CD4-positive, alpha-beta memory T cell (primary cell): ENCODE results near the gene TRIOBP. TPM values are rescaled to one million over a fixed set of nuclear protein-coding genes. Genes with fewer than 3 reads are reported as not detected.
"Not testable (repeated sequence)": the region's sequence is repeated elsewhere in the genome, so short reads cannot be mapped to it uniquely, and the experiment has no call there.

Experiments
- CTCF ChIA-PET: fragments of 350-600 bp; sonication (Branson Sonifier 250); formaldehyde crosslinking; loops from one replicate; lab custom pipeline; 2021; ENCODE audit warnings: inconsistent platforms; ENCODE audit not compliant: partially characterized antibody; lab: Charles Lee
- POLR2A ChIA-PET: fragments of 350-600 bp; sonication (Branson Sonifier 250); formaldehyde crosslinking; loops from one replicate; lab custom pipeline; 2021; ENCODE audit not compliant: partially characterized antibody; lab: Charles Lee
- DNase-seq, 5 donors: peaks; one replicate each; pipeline versions ENCODE4 v3.0.0 to v3.0.0-alpha.2; 2020 to 2022; ENCODE audit warnings: mixed read lengths in 1 of 5
- H3K27ac ChIP-seq: one replicate; pipeline ENCODE4 v1.7.0; 2013; ENCODE audit warnings: low read depth, low read length
- H3K27me3 ChIP-seq: 2 replicates; pipeline ENCODE4 v1.7.0; 2013; ENCODE audit warnings: mild to moderate bottlenecking, low read length, moderate library complexity; ENCODE audit not compliant: insufficient read depth
- H3K36me3 ChIP-seq: 2 replicates; pipeline ENCODE4 v1.7.0; 2013; ENCODE audit warnings: mild to moderate bottlenecking, low read length, moderate library complexity; ENCODE audit not compliant: insufficient read depth
- H3K4me1 ChIP-seq: 2 replicates; pipeline ENCODE4 v1.7.0; 2013; ENCODE audit warnings: mild to moderate bottlenecking, low read length, moderate library complexity; ENCODE audit not compliant: insufficient read depth
- H3K4me3 ChIP-seq, 2 donors: one replicate each; pipeline ENCODE4 v1.7.0; 2013; ENCODE audit warnings: low read length in 2 of 2, mild to moderate bottlenecking in 1 of 2
- H3K9me3 ChIP-seq, 2 donors: one replicate each; pipeline ENCODE4 v1.7.0; 2013; ENCODE audit warnings: low read length in 2 of 2, control low read depth in 1 of 2; ENCODE audit not compliant: control insufficient read depth in 1 of 2
- H3K27ac Mint-ChIP-seq, 7 donors: one replicate each; pipeline ENCODE4 v1.8.0; 2020 to 2021; ENCODE audit warnings: mixed read lengths in 7 of 7, mild to moderate bottlenecking in 6 of 7, inconsistent platforms in 3 of 7, moderate library complexity in 3 of 7
- H3K27me3 Mint-ChIP-seq, 2 donors: one replicate each; pipeline ENCODE4 v1.8.0; 2020 to 2021; ENCODE audit warnings: mixed read lengths in 2 of 2
- H3K36me3 Mint-ChIP-seq, 2 donors: one replicate each; pipeline ENCODE4 v1.8.0; 2020 to 2021; ENCODE audit warnings: mixed read lengths in 2 of 2, inconsistent platforms in 1 of 2, mild to moderate bottlenecking in 1 of 2
- H3K4me1 Mint-ChIP-seq, 4 donors: one replicate each; pipeline ENCODE4 v1.8.0; 2020 to 2021; ENCODE audit warnings: mixed read lengths in 4 of 4, mild to moderate bottlenecking in 1 of 4
- H3K4me3 Mint-ChIP-seq, 8 donors: one replicate each; pipeline ENCODE4 v1.8.0; 2020 to 2021; ENCODE audit warnings: mixed read lengths in 8 of 8, mild to moderate bottlenecking in 7 of 8, moderate library complexity in 6 of 8, inconsistent platforms in 3 of 8
- H3K9me3 Mint-ChIP-seq, 8 donors: one replicate each; pipeline ENCODE4 v1.8.0; 2020 to 2021; ENCODE audit warnings: mixed read lengths in 8 of 8, mild to moderate bottlenecking in 5 of 8, inconsistent platforms in 3 of 8, moderate library complexity in 1 of 8
- intact Hi-C: fragments of 100-400 bp; cut with micrococcal nuclease; formaldehyde crosslinking; loops from one replicate; pipeline ENCODE4 v1.15.1; 2023
- polyA plus RNA-seq, 2 donors: library from polyadenylated mRNA; unstranded; fragments of 300-500 nt; fragmentation: Illumina TruSeq; gene quantifications; one replicate each; pipeline ENCODE4 v1.2.3, GENCODE V29; 2021
- total RNA-seq, 2 experiments: library from RNA; stranded (reverse); gene quantifications; one replicate each; pipeline ENCODE4 v1.2.3, GENCODE V29; 2021

Gene TRIOBP
- total and polyA plus RNA-seq, 4 experiments from 2014 or later: 9.2 to 26.1 (median 19.4) TPM

DNA sequence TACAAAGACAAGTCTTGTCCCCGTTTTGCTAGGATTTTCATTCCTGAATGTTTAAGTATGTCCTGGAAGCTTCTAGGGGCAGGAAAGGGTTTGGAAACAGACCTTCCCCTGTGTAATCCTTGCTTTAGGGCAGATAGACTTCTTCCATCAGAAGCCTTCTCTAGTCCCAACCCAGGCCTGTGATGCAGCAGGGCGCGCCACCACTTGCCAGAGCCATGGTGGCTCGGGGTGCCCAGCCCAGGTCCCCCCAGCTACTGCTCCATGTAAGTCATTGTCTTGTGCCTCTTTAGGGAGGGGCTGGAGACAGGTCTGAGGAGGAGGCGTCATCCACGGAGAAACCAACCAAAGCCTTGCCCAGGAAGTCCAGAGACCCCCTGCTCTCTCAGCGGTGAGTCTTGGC is 6.4 kb upstream of the TRIOBP start:
- H3K36me3 ChIP-seq: peaks cover 49% of the 10 kb centered on the region
- H3K9me3 ChIP-seq: no peaks in the 10 kb centered on the region
- no peak for DNase-seq
- Mint-ChIP-seq H3K9me3 (no peaks in the 10 kb centered on the region), H3K36me3 (peaks cover 34 to 59% of the 10 kb centered on the region in 2 donors), H3K27me3 (no peaks in the 10 kb centered on the region), H3K27ac (no peak overlapping the region), H3K4me1 (peaks cover 13 to 30% (median 20%) of the 10 kb centered on the region in 4 donors), H3K4me3 (peak overlapping the region in 1 of 8 donors; percentile 43)
- ChIA-PET CTCF (interaction anchor here (22.7 kb wide), 1 partner anchor 52 kb away, joined by 558 read pairs; the partner anchor contains the start of gene SH3BP1), POLR2A (no interaction called here)
- peaks cover 19% of the 10 kb centered on the region for H3K4me1 ChIP-seq
- no peak overlapping the region for H3K4me3 ChIP-seq
- no peaks in the 10 kb centered on the region for H3K27me3 ChIP-seq
- intact Hi-C loops: no loop called here
- H3K27ac ChIP-seq: no peak overlapping the region

DNA sequence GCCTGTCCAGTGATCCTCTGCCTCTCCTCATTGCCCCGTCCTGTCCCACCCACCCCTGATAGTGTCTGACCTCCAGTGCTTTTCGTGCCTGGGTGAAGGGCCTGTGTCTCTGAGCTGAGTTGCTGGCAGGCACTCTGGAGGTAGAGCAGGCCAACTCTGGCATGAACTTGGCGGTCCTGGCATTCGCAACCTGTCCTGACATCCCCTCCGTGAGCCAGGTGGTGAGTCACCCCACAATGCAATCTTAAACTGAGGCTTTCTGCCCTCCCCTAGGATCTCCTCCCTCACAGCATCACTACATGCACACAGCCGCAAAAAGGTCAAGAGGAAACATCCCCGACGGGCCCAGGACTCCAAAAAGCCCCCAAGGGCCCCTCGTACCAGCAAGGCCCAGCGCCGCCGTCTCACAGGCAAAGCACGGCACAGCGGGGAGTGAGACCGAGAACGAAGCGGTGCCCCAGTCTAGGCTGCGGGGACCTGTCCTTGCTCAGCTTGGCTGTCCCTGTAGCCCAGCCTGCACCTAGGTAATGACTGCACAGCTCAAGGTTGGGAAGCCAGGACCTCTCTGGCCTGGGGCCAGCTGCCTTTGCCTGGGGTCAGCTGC is 5.8 kb upstream of the TRIOBP start:
- H3K36me3 ChIP-seq: peaks cover 49% of the 10 kb centered on the region
- H3K36me3 Mint-ChIP-seq: peaks cover 38 to 60% of the 10 kb centered on the region in 2 donors
- POLR2A ChIA-PET: no interaction called here

DNA sequence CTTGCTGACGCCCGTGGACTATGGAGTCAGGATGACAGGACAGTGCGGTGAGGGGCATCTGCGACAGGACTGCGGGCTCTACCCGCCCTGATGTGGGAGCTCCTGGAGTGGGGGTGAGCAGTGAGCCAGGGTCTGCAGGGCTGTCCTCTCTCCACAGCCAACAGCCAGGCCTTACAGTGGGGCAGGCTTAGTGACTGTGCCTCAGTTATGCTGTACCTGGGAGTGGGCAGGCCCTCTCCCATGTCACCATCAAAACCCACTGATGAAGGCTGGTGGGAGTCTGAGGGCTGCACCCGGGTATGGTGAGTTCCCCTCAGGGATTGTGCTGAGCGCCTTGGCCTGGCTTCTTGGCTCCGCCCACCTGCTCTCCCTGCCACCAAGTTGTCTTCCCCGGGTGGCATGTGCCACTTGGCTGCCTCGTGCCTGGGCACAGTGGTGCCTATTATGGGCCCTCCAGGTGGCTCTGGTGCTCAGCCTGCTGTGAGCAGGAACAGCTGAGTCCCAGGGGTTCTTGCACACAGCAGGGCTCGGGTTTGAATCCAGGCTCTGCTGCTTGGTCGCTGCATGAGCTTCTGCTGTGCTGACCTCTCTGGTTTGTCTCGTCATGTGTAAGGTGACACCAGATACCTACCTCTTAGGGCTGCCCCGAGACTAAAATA is 4.1 kb upstream of the TRIOBP start:
- H3K36me3 ChIP-seq: peaks cover 49% of the 10 kb centered on the region
- intact Hi-C loops: no loop called here
- Mint-ChIP-seq H3K27me3 (no peaks in the 10 kb centered on the region), H3K27ac (peak overlapping the region in 1 of 7 donors; percentile 42), H3K36me3 (peaks cover 40 to 57% of the 10 kb centered on the region in 2 donors), H3K9me3 (no peaks in the 10 kb centered on the region), H3K4me1 (peaks cover 13 to 28% (median 19%) of the 10 kb centered on the region in 4 donors), H3K4me3 (no peak overlapping the region)
- no peak for DNase-seq
- H3K4me3 ChIP-seq: no peak overlapping the region
- peaks cover 16% of the 10 kb centered on the region for H3K4me1 ChIP-seq
- H3K27me3 ChIP-seq: no peaks in the 10 kb centered on the region
- POLR2A ChIA-PET: no interaction called here
- no peaks in the 10 kb centered on the region for H3K9me3 ChIP-seq
- CTCF ChIA-PET: interaction anchor here (0.8 to 1.1 kb wide), 2 partner anchors 9 to 11 kb away, joined by 3 read pairs; no protein-coding TSS in a partner anchor
- H3K27ac ChIP-seq: no peak overlapping the region

More for the DNA sequence above, 5.8 kb upstream of the TRIOBP start:
- Mint-ChIP-seq H3K9me3 (no peaks in the 10 kb centered on the region), H3K4me3 (no peak overlapping the region), H3K27ac (no peak overlapping the region), H3K4me1 (peaks cover 15 to 34% (median 23%) of the 10 kb centered on the region in 4 donors), H3K27me3 (no peaks in the 10 kb centered on the region)
- Histone ChIP-seq H3K27me3 (no peaks in the 10 kb centered on the region), H3K4me3 (no peak overlapping the region), H3K9me3 (no peaks in the 10 kb centered on the region), H3K4me1 (peaks cover 17% of the 10 kb centered on the region), H3K27ac (no peak overlapping the region)
- CTCF ChIA-PET: interaction anchor here (22.7 kb wide), 1 partner anchor 53 kb away, joined by 558 read pairs; the partner anchor contains the start of gene SH3BP1
- intact Hi-C loops: no loop called here
- no peak for DNase-seq

DNA sequence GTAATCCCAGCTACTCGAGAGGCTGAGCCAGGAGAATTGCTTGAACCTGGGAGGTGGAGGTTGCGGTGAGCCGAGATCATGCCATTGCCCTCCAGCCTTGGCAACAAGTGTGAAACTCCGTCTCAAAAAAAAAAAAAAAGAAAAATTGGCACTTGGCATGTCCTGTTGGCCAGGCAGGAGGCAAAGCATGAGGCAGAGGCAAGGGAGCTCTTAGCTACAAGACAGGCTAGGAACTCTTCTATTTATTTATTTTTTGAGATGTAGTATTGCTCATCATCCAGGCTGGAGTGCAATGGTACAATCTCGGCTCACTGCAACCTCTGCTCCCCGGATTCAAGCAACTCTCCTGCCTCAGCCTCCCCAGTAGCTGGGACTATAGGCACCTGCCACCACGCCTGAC is 2.7 kb upstream of the TRIOBP start:
- H3K36me3 ChIP-seq: peaks cover 38% of the 10 kb centered on the region
- POLR2A ChIA-PET, DNase-seq, intact Hi-C loops, H3K27me3 Mint-ChIP-seq, H3K27ac Mint-ChIP-seq, H3K27ac ChIP-seq, H3K4me1 ChIP-seq, H3K9me3 ChIP-seq, H3K9me3 Mint-ChIP-seq, H3K27me3 ChIP-seq, H3K4me3 Mint-ChIP-seq, H3K4me3 ChIP-seq: not testable (repeated sequence)
- Mint-ChIP-seq H3K4me1 (peaks cover 11 to 18% (median 13%) of the 10 kb centered on the region in 4 donors), H3K36me3 (peaks cover 33 to 47% of the 10 kb centered on the region in 2 donors)
- CTCF ChIA-PET: interaction anchor here (1.1 kb wide), 1 partner anchor 12 kb away, joined by 3 read pairs; no protein-coding TSS in a partner anchor

DNA sequence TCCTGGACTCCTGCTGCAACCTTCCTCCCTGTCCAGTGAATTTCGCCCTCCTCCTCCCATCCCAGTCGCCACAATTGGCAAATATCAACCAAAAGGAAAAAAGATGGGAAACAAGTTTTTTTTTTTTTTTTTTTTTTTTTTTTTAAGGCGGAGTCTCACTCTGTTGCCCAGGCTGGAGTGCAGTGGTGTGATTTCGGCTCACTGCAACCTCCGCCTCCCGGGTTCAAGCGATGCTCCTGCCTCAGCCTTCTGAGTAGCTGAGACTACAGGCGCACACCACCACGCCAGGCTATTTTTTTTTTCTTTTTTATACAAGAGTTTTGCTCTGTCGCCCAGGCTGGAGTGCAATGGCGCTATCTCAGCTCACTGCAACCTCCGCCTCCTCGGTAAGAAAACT is 590 bp upstream of the TRIOBP start:
- Mint-ChIP-seq H3K36me3 (peaks cover 24 to 33% of the 10 kb centered on the region in 2 donors), H3K4me3 (peak overlapping the region in 5 of 8 donors; percentile 42 to 81 (median 55)), H3K27ac (peak overlapping the region in 4 of 7 donors; percentile 23 to 71 (median 48)), H3K4me1 (peaks cover 10 to 18% (median 13%) of the 10 kb centered on the region in 4 donors)
- H3K4me3 ChIP-seq, H3K27me3 Mint-ChIP-seq, H3K9me3 Mint-ChIP-seq, H3K4me1 ChIP-seq, H3K27ac ChIP-seq, H3K27me3 ChIP-seq, DNase-seq, H3K9me3 ChIP-seq, intact Hi-C loops: not testable (repeated sequence)
- peaks cover 23% of the 10 kb centered on the region for H3K36me3 ChIP-seq
- CTCF ChIA-PET: interaction anchor here (1.2 kb wide), 1 partner anchor 90 kb away, joined by 3 read pairs; no protein-coding TSS in a partner anchor
- POLR2A ChIA-PET: interaction anchor here (1.3 to 1.5 kb wide), 3 partner anchors 10 to 38 kb away, joined by 3 to 6 read pairs (median 5); partner anchors contain the start of gene PDXP

DNA sequence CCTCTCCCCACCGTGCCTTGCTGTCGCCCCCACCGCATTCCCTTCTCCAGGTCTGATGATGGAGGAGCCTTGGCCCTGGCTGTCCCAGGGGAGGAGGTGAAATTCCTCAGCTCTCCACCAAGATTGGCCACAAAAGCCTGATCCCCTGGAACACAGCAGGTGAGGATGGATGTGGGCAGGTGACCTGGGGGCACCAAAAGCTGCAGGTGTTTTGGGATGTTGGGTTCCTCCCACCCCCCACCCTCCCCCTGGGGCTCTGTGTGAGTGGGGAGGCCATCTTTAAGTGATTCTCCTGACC is 639 bp downstream of the TRIOBP start:
- H3K4me1 ChIP-seq: peaks cover 9% of the 10 kb centered on the region
- no peaks in the 10 kb centered on the region for H3K9me3 ChIP-seq
- intact Hi-C loops: no loop called here
- no peak overlapping the region for H3K4me3 Mint-ChIP-seq
- peaks cover 12% of the 10 kb centered on the region for H3K36me3 ChIP-seq
- no peaks in the 10 kb centered on the region for H3K9me3 Mint-ChIP-seq
- DNase-seq: no peak
- peaks cover 10 to 18% (median 13%) of the 10 kb centered on the region in 4 donors for H3K4me1 Mint-ChIP-seq
- H3K4me3 ChIP-seq: no peak overlapping the region
- H3K27ac Mint-ChIP-seq: no peak overlapping the region
- H3K27me3 Mint-ChIP-seq: no peaks in the 10 kb centered on the region
- H3K27ac ChIP-seq: no peak overlapping the region
- ChIA-PET POLR2A (no interaction called here), CTCF (no interaction called here)
- no peaks in the 10 kb centered on the region for H3K27me3 ChIP-seq
- peaks cover 17 to 21% of the 10 kb centered on the region in 2 donors for H3K36me3 Mint-ChIP-seq

DNA sequence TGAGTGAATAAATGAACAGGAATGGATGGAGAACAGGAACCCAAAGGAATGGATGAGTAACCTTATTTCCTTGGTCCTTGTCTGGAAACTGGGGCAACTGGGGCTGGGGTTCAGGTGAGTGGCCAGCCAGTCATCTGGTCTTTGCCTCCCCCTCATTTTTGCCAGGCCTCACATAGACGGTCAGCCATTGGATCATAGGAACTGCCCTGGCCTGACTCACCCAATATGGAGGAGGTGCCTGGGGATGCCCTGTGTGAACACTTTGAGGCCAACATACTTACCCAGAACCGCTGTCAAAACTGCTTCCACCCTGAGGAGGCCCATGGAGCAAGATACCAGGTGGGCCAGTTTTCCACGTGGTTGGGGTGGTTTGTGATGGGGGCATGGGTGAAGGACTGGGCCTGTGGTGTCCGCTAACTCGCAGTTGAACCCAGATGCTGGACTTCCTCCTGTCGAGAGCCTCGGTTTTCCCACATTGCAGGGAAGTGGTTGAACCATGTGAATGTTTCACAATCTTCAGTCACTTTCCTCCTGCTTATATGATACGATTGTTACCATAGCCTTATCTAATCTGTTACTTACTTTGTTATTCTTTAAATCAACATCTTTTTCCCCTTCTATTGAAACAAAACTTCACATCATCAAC is 4.4 kb downstream of the TRIOBP start:
- CTCF ChIA-PET: no interaction called here
- H3K27ac Mint-ChIP-seq: no peak overlapping the region
- H3K36me3 Mint-ChIP-seq: peaks cover 9 to 10% of the 10 kb centered on the region in 2 donors
- POLR2A ChIA-PET: no interaction called here
- H3K4me1 Mint-ChIP-seq: peaks cover 4 to 9% (median 7%) of the 10 kb centered on the region in 4 donors
- no peaks in the 10 kb centered on the region for H3K27me3 Mint-ChIP-seq
- Histone ChIP-seq H3K4me3 (no peak overlapping the region), H3K27me3 (no peaks in the 10 kb centered on the region), H3K9me3 (no peaks in the 10 kb centered on the region), H3K27ac (no peak overlapping the region), H3K4me1 (peaks cover 5% of the 10 kb centered on the region), H3K36me3 (no peaks in the 10 kb centered on the region)
- H3K4me3 Mint-ChIP-seq: no peak overlapping the region
- H3K9me3 Mint-ChIP-seq: no peaks in the 10 kb centered on the region
- intact Hi-C loops: no loop called here
- DNase-seq: no peak
